ENCODE results near the gene DOCK4.

DOCK4 gene

GRCh38 chr7:111718886-111719285 lies 487.3 kb downstream of the DOCK4 start:
- TF ChIP-seq FOXA1 (IDR thresholded peaks at IDR 0.05) (no peak), HDGF (IDR thresholded peaks at IDR 0.05; ENCODE audit: borderline replicate concordance) (no peak)
- DNase-seq (ENCODE audit: extremely low spot score) = no peak
- POLR2A ChIA-PET = no interaction called here
- CTCF ChIA-PET = no interaction called here

DNA sequence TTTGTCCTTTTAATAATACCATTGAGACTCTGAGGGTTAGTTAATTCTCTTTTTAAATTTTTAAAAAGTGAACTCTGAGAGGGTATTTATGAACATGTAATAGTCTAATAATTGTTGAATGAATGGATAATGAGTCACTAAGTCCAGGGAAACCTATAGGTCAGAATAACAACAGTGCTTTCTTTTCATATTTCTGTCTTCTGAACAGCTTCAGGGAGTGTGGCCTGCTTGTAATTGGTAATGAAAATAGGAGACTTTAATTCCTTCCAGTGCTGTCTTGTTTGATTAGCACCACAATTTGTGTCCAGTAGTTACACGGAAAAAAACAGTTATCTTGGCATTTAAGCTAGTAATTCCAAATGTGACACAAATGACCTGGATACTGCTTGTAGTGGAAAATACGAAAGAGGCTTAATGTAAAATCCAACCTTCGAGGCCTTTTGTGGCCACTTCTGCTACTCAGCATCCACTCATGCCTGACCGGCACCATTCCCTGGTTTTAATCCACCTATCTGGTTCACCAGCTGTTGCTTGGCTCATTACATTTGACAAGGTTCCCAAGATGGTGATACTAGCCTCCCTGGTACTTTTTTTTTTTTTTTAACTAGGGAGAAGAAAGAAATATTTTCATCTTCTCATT lies 494.7 kb downstream of the DOCK4 start:
- no peak for DNase-seq (ENCODE audit: extremely low spot score)
- TF ChIP-seq SUZ12 (IDR thresholded peaks at IDR 0.05) = no peak
- no peak for TF ChIP-seq LEF1 (IDR thresholded peaks at IDR 0.05; ENCODE audit: borderline replicate concordance)
- TF ChIP-seq FOXK2 (IDR thresholded peaks at IDR 0.05) = no peak
- no peak for TF ChIP-seq FOXA1 (IDR thresholded peaks at IDR 0.05)
- TF ChIP-seq NFRKB (IDR thresholded peaks at IDR 0.05) = no peak
- TF ChIP-seq BHLHE40 (IDR thresholded peaks at IDR 0.05; ENCODE audit: borderline replicate concordance) = no peak
- TF ChIP-seq TARDBP (IDR thresholded peaks at IDR 0.05) = no peak
- TF ChIP-seq PKNOX1 (IDR thresholded peaks at IDR 0.05) = no peak
- no peak for TF ChIP-seq HDGF (IDR thresholded peaks at IDR 0.05; ENCODE audit: borderline replicate concordance)
- no peak for TF ChIP-seq CTBP1 (IDR thresholded peaks at IDR 0.05; ENCODE audit: borderline replicate concordance)
- TF ChIP-seq ELF4 (IDR thresholded peaks at IDR 0.05) = no peak
- no peak for TF ChIP-seq ZNF384 (IDR thresholded peaks at IDR 0.05)
- no peak for TF ChIP-seq L3MBTL2 (conservative IDR thresholded peaks at IDR 0.05)
- no peak for TF ChIP-seq FOXM1 (IDR thresholded peaks at IDR 0.05; ENCODE audit: borderline replicate concordance)
- TF ChIP-seq ARNT (IDR thresholded peaks at IDR 0.05) = no peak
- TF ChIP-seq SP1 (IDR thresholded peaks at IDR 0.05) = no peak
- ChIA-PET CTCF (no interaction called here), POLR2A (no interaction called here)

GRCh38 chr7:111710839-111711380 lies 495.3 kb downstream of the DOCK4 start:
- DNase-seq (ENCODE audit: extremely low spot score) = no peak
- ChIA-PET POLR2A (no interaction called here), CTCF (no interaction called here)
- TF ChIP-seq FOXA1 (IDR thresholded peaks at IDR 0.05) (no peak), SUZ12 (IDR thresholded peaks at IDR 0.05) (no peak), NFRKB (IDR thresholded peaks at IDR 0.05) (no peak), L3MBTL2 (conservative IDR thresholded peaks at IDR 0.05) (no peak), TARDBP (IDR thresholded peaks at IDR 0.05) (no peak), ELF4 (IDR thresholded peaks at IDR 0.05) (no peak), SP1 (IDR thresholded peaks at IDR 0.05) (no peak)

- no peak for DNase-seq (ENCODE audit: extremely low spot score)
- TF ChIP-seq ARNT (IDR thresholded peaks at IDR 0.05) = no peak
- no peak for TF ChIP-seq ZNF384 (IDR thresholded peaks at IDR 0.05)
- TF ChIP-seq PKNOX1 (IDR thresholded peaks at IDR 0.05) = no peak
- no peak for TF ChIP-seq LEF1 (IDR thresholded peaks at IDR 0.05; ENCODE audit: borderline replicate concordance)
- no peak for TF ChIP-seq FOXM1 (IDR thresholded peaks at IDR 0.05; ENCODE audit: borderline replicate concordance)
- TF ChIP-seq L3MBTL2 (conservative IDR thresholded peaks at IDR 0.05) = no peak
- no peak for TF ChIP-seq CTBP1 (IDR thresholded peaks at IDR 0.05; ENCODE audit: borderline replicate concordance)
- no peak for TF ChIP-seq TARDBP (IDR thresholded peaks at IDR 0.05)
- TF ChIP-seq FOXK2 (IDR thresholded peaks at IDR 0.05) = no peak
- no peak for TF ChIP-seq FOXA1 (IDR thresholded peaks at IDR 0.05)
- no peak for TF ChIP-seq HDGF (IDR thresholded peaks at IDR 0.05; ENCODE audit: borderline replicate concordance)
- TF ChIP-seq SP1 (IDR thresholded peaks at IDR 0.05) = no peak
- TF ChIP-seq SUZ12 (IDR thresholded peaks at IDR 0.05) = no peak
- no peak for TF ChIP-seq ELF4 (IDR thresholded peaks at IDR 0.05)
- no peak for TF ChIP-seq BHLHE40 (IDR thresholded peaks at IDR 0.05; ENCODE audit: borderline replicate concordance)
- ChIA-PET POLR2A (no interaction called here), CTCF (no interaction called here)
Observed at GRCh38 chr7:111708072-111708471, 498.1 kb downstream of the DOCK4 start.

GRCh38 chr7:111705807-111706206 lies 500.4 kb downstream of the DOCK4 start:
- DNase-seq (ENCODE audit: extremely low spot score) = no peak
- POLR2A ChIA-PET = no interaction called here
- CTCF ChIA-PET = no interaction called here
- TF ChIP-seq NFRKB (IDR thresholded peaks at IDR 0.05) (no peak), ARNT (IDR thresholded peaks at IDR 0.05) (no peak), HDGF (IDR thresholded peaks at IDR 0.05; ENCODE audit: borderline replicate concordance) (no peak), CTBP1 (IDR thresholded peaks at IDR 0.05; ENCODE audit: borderline replicate concordance) (no peak), FOXK2 (IDR thresholded peaks at IDR 0.05) (no peak), PKNOX1 (IDR thresholded peaks at IDR 0.05) (no peak), LEF1 (IDR thresholded peaks at IDR 0.05; ENCODE audit: borderline replicate concordance) (no peak), SP1 (IDR thresholded peaks at IDR 0.05) (no peak), FOXA1 (IDR thresholded peaks at IDR 0.05) (no peak), FOXM1 (IDR thresholded peaks at IDR 0.05; ENCODE audit: borderline replicate concordance) (no peak), ELF4 (IDR thresholded peaks at IDR 0.05) (no peak)

- no peak for TF ChIP-seq BHLHE40 (IDR thresholded peaks at IDR 0.05; ENCODE audit: borderline replicate concordance)
- TF ChIP-seq CTBP1 (IDR thresholded peaks at IDR 0.05; ENCODE audit: borderline replicate concordance) = no peak
- no peak for TF ChIP-seq HDGF (IDR thresholded peaks at IDR 0.05; ENCODE audit: borderline replicate concordance)
- no peak for TF ChIP-seq NFRKB (IDR thresholded peaks at IDR 0.05)
- TF ChIP-seq FOXA1 (IDR thresholded peaks at IDR 0.05) = no peak
- TF ChIP-seq ZNF384 (IDR thresholded peaks at IDR 0.05) = no peak
- no peak for TF ChIP-seq ELF4 (IDR thresholded peaks at IDR 0.05)
- TF ChIP-seq LEF1 (IDR thresholded peaks at IDR 0.05; ENCODE audit: borderline replicate concordance) = no peak
- no peak for TF ChIP-seq SUZ12 (IDR thresholded peaks at IDR 0.05)
- no peak for TF ChIP-seq L3MBTL2 (conservative IDR thresholded peaks at IDR 0.05)
- TF ChIP-seq TARDBP (IDR thresholded peaks at IDR 0.05) = no peak
- TF ChIP-seq FOXM1 (IDR thresholded peaks at IDR 0.05; ENCODE audit: borderline replicate concordance) = no peak
- TF ChIP-seq PKNOX1 (IDR thresholded peaks at IDR 0.05) = no peak
- no peak for TF ChIP-seq FOXK2 (IDR thresholded peaks at IDR 0.05)
- no peak for TF ChIP-seq ARNT (IDR thresholded peaks at IDR 0.05)
- no peak for TF ChIP-seq SP1 (IDR thresholded peaks at IDR 0.05)
- no peak for DNase-seq (ENCODE audit: extremely low spot score)
- ChIA-PET POLR2A (no interaction called here), CTCF (no interaction called here)
Observed at GRCh38 chr7:111697771-111698170, 508.4 kb downstream of the DOCK4 start.
